HCT116 (cell line): ENCODE measurements around the gene BCAN. TPM values are rescaled to one million over a fixed set of nuclear protein-coding genes. Genes with fewer than 3 reads are reported as not detected.

ENCODE experiments used
- ATAC-seq: fragments of 200-7000 bp; cut with Tn5 transposase; 2 replicates; pipeline ENCODE4 v1.9.1; 2020; ENCODE audit warnings: mild to moderate bottlenecking, moderate library complexity
- BruUV-seq: library from RNA; stranded (reverse); fragments of 400-500 nt; replicated peaks from 2 replicates; lab custom pipeline; 2021; lab: Mats Ljungman, UMichigan
- CTCF ChIA-PET: fragments of 300-600 bp; sonication (Branson Sonifier 250); formaldehyde crosslinking; loops from one replicate; lab custom pipeline; 2021; ENCODE audit warnings: antibody characterized with exemption; lab: Charles Lee
- POLR2A ChIA-PET: fragments of 300-600, 350-600 bp; sonication (Branson Sonifier 250); formaldehyde crosslinking; loops from one replicate; lab custom pipeline; 2021; ENCODE audit warnings: antibody characterized with exemption; lab: Charles Lee
- RAD21 ChIA-PET, 2 experiments: fragments of 300-600 bp; sonication (Branson Sonifier 250); formaldehyde crosslinking; loops; one replicate each; lab custom pipeline; 2023; ENCODE audit warnings: low total read pairs in 2 of 2; ENCODE audit not compliant: uncharacterized antibody in 2 of 2, unreplicated experiment in 2 of 2, low non-redundant PET in 1 of 2; lab: Charles Lee
- DNase-seq: peaks from one replicate; pipeline ENCODE4 v3.0.0-alpha.2; 2010; ENCODE audit warnings: low read depth, low spot score
- H2AFZ ChIP-seq: fragments of 200-600 bp; shearing (Covaris generic), sonication (generic); 2 replicates; pipeline ENCODE4 v1.6.1; 2017; ENCODE audit warnings: low read depth, mixed run types, mixed read lengths, antibody characterized with exemption, low read length; ENCODE audit not compliant: poor library complexity, severe bottlenecking
- H3K27ac ChIP-seq: 2 replicates; pipeline ENCODE4 v1.5.1; 2012; ENCODE audit warnings: low read depth, low read length
- H3K27me3 ChIP-seq: fragments of 200-600 bp; sonication (generic); 2 replicates; pipeline ENCODE4 v1.6.1; 2016; ENCODE audit warnings: mixed run types, low read length, mixed read lengths; ENCODE audit not compliant: insufficient read depth
- H3K36me3 ChIP-seq, 2 experiments: fragments of 200-500 bp in 1 of 2; fragments of 200-600 bp in 1 of 2; sonication (Bioruptor generic) in 1 of 2; sonication (generic) in 1 of 2; 2 replicates each; pipeline versions ENCODE4 v1.5.1 to v1.6.1; 2014 to 2016; ENCODE audit warnings: low read length in 2 of 2, inconsistent platforms in 1 of 2, mixed read lengths in 1 of 2, mixed run types in 1 of 2; ENCODE audit not compliant: insufficient read depth in 2 of 2, control insufficient read depth in 1 of 2
- H3K4me1 ChIP-seq, 2 experiments: fragments of 200-600 bp in 1 of 2; sonication (generic) in 1 of 2; 2 replicates each; pipeline versions ENCODE4 v1.5.1 to v1.6.1; 2012 to 2017; ENCODE audit warnings: low read length in 2 of 2, inconsistent platforms in 1 of 2, mild to moderate bottlenecking in 1 of 2, mixed read lengths in 1 of 2, mixed run types in 1 of 2, moderate library complexity in 1 of 2; ENCODE audit not compliant: insufficient read depth in 2 of 2, control insufficient read depth in 1 of 2
- H3K4me2 ChIP-seq: fragments of 200-600 bp; sonication (generic); 2 replicates; pipeline ENCODE4 v1.6.1; 2017; ENCODE audit warnings: mixed run types, low read length, mixed read lengths
- H3K4me3 ChIP-seq, 2 experiments: fragments of 200-600 bp in 1 of 2; sonication (generic) in 1 of 2; replicated peaks in 1 of 2; 2 replicates each; pipeline ENCODE4 v1.5.1; 2011 to 2016; ENCODE audit warnings: low read length in 2 of 2, control low read depth in 1 of 2, low read depth in 1 of 2, mild to moderate bottlenecking in 1 of 2, mixed read lengths in 1 of 2, mixed run types in 1 of 2
- H3K79me2 ChIP-seq: fragments of 200-600 bp; sonication (generic); 2 replicates; pipeline ENCODE4 v1.6.1; 2017; ENCODE audit warnings: mild to moderate bottlenecking, mixed run types, low read length, moderate library complexity, mixed read lengths; ENCODE audit not compliant: insufficient read depth
- H3K9ac ChIP-seq: fragments of 200-600 bp; sonication (generic); 2 replicates; pipeline ENCODE4 v1.6.1; 2016; ENCODE audit warnings: low read length, mixed read lengths
- H3K9me2 ChIP-seq: fragments of 200-600 bp; sonication (generic), shearing (Covaris generic); 2 replicates; pipeline ENCODE4 v1.6.1; 2017; ENCODE audit warnings: mixed run types, mild to moderate bottlenecking, moderate library complexity; ENCODE audit not compliant: insufficient read depth
- H3K9me3 ChIP-seq, 2 experiments: fragments of 200-500 bp in 1 of 2; fragments of 200-600 bp in 1 of 2; sonication (Bioruptor generic) in 1 of 2; sonication (generic) in 1 of 2; 2 replicates each; pipeline ENCODE4 v1.6.1; 2014 to 2017; ENCODE audit warnings: low read length in 2 of 2, mixed read lengths in 2 of 2, inconsistent platforms in 1 of 2, low read depth in 1 of 2, mild to moderate bottlenecking in 1 of 2, mixed run types in 1 of 2, moderate library complexity in 1 of 2; ENCODE audit not compliant: control insufficient read depth in 1 of 2, insufficient read depth in 1 of 2
- H4K20me1 ChIP-seq: fragments of 200-600 bp; sonication (generic), shearing (Covaris generic); 2 replicates; pipeline ENCODE4 v1.6.1; 2017; ENCODE audit warnings: mixed run types, mild to moderate bottlenecking, moderate library complexity; ENCODE audit not compliant: insufficient read depth
- ATF3 ChIP-seq: IDR thresholded peaks from 2 replicates; pipeline ENCODE4 v1.6.1; 2012
- CBX3 ChIP-seq: IDR thresholded peaks from 2 replicates; pipeline ENCODE4 v1.6.1; 2012; ENCODE audit warnings: low read depth
- CTCF ChIP-seq, 3 experiments: fragments of 200-600 bp in 1 of 3; sonication (generic) in 1 of 3; IDR thresholded peaks in 2 of 3; conservative IDR thresholded peaks in 1 of 3; 2 replicates each; pipeline ENCODE4 v1.5.1; 2012 to 2017; ENCODE audit warnings: low read depth in 2 of 3, low read length in 2 of 3, antibody characterized with exemption in 1 of 3, borderline replicate concordance in 1 of 3, control low read depth in 1 of 3, mild to moderate bottlenecking in 1 of 3, mixed read lengths in 1 of 3, mixed run types in 1 of 3, moderate library complexity in 1 of 3; ENCODE audit not compliant: insufficient read depth in 1 of 3
- EZH2 ChIP-seq: fragments of 200-600 bp; sonication (generic); IDR thresholded peaks from 2 replicates; pipeline ENCODE4 v1.6.1; 2017; ENCODE audit warnings: antibody characterized with exemption, mixed run types
- FOSL1 ChIP-seq: IDR thresholded peaks from 2 replicates; pipeline ENCODE4 v1.6.1; 2012; ENCODE audit warnings: low read depth
- JUND ChIP-seq: IDR thresholded peaks from 2 replicates; pipeline ENCODE4 v1.6.1; 2012
- MAX ChIP-seq: IDR thresholded peaks from 2 replicates; pipeline ENCODE4 v1.6.1; 2012
- POLR2A ChIP-seq: IDR thresholded peaks from 2 replicates; pipeline ENCODE4 v1.7.0; 2011; ENCODE audit warnings: borderline replicate concordance; ENCODE audit not compliant: insufficient read depth, insufficient read length; ENCODE audit errors: extremely low read depth
- POLR2AphosphoS5 ChIP-seq: IDR thresholded peaks from 2 replicates; pipeline ENCODE4 v1.6.1; 2011; ENCODE audit warnings: mild to moderate bottlenecking, low read depth, low read length, moderate library complexity
- SIN3A ChIP-seq: IDR thresholded peaks from 2 replicates; pipeline ENCODE4 v1.6.1; 2012; ENCODE audit warnings: low read depth
- SP1 ChIP-seq: IDR thresholded peaks from 2 replicates; pipeline ENCODE4 v1.6.1; 2012; ENCODE audit warnings: low read depth
- SRF ChIP-seq: IDR thresholded peaks from 2 replicates; pipeline ENCODE4 v1.6.1; 2012; ENCODE audit warnings: low read depth
- ZBTB33 ChIP-seq: IDR thresholded peaks from 2 replicates; pipeline ENCODE4 v1.6.1; 2011; ENCODE audit warnings: mild to moderate bottlenecking, low read length, moderate library complexity; ENCODE audit not compliant: insufficient replicate concordance; ENCODE audit errors: extremely low read depth
- ZFX ChIP-seq: fragments of 450-650 bp; IDR thresholded peaks from 2 replicates; pipeline ENCODE4 v1.6.1; 2017
- ZNF274 ChIP-seq: fragments of 200-500 bp; sonication (Bioruptor generic); IDR thresholded peaks from 2 replicates; pipeline ENCODE4 v1.6.1; 2014; ENCODE audit warnings: mild to moderate bottlenecking, low read depth, low read length, inconsistent platforms
- intact Hi-C: fragments of 100-400 bp; cut with micrococcal nuclease; formaldehyde crosslinking; loops from 2 replicates; pipeline ENCODE4 v1.10.0; 2022
- total RNA-seq: library from RNA; stranded (reverse); gene quantifications from one replicate; pipeline ENCODE4 v1.2.1, GENCODE V29; 2021; ENCODE audit not compliant: unreplicated experiment

The BCAN gene
- total RNA-seq, 1 experiment from 2014 or later = not detected

- Histone ChIP-seq H3K27me3 (no peaks in the 10 kb centered on the region), H3K4me2 (no peak overlapping the region), H3K4me1 (peaks cover 29 to 47% of the 10 kb centered on the region in 2 experiments), H3K36me3 (no peaks in the 10 kb centered on the region), H3K27ac (no peak overlapping the region; the same call in 1 of the 2 replicates), H2AFZ (no peak overlapping the region), H3K9me2 (no peaks in the 10 kb centered on the region), H3K4me3 (no peak overlapping the region), H3K9ac (no peak overlapping the region), H3K79me2 (no peaks in the 10 kb centered on the region), H4K20me1 (no peaks in the 10 kb centered on the region), H3K9me3 (no peaks in the 10 kb centered on the region)
- ChIA-PET POLR2A (no interaction called here), RAD21 (no interaction called here), CTCF (interaction anchor here (1.1 kb wide), 1 partner anchor 10 kb away, joined by 4 read pairs; the partner anchor contains the start of gene NES)
- no peak for DNase-seq
- BruUV-seq = no TSS peak
- intact Hi-C loops = no loop called here
- no peak for ATAC-seq
- TF ChIP-seq CTCF (IDR thresholded peaks at IDR 0.05 in 2 of 3, conservative IDR thresholded peaks at IDR 0.05 in 1 of 3; ENCODE audit: borderline replicate concordance in 1 of 3, insufficient read depth in 1 of 3, low read depth in 2 of 3, low read length in 2 of 3) (no peak), MAX (no peak), EZH2 (no peak)
These were observed 25.1 kb downstream of the BCAN start for GRCh38 chr1:156666862-156667609.

GRCh38 chr1:156667610-156667967 is 25.7 kb downstream of the BCAN start:
- intact Hi-C loops = no loop called here
- Histone ChIP-seq H4K20me1 (no peaks in the 10 kb centered on the region), H3K4me1 (peaks cover 23 to 42% of the 10 kb centered on the region in 2 experiments), H2AFZ (no peak overlapping the region), H3K9ac (no peak overlapping the region), H3K9me3 (no peaks in the 10 kb centered on the region), H3K9me2 (no peaks in the 10 kb centered on the region), H3K79me2 (no peaks in the 10 kb centered on the region), H3K27me3 (no peaks in the 10 kb centered on the region), H3K36me3 (no peaks in the 10 kb centered on the region), H3K4me3 (no peak overlapping the region), H3K4me2 (no peak overlapping the region), H3K27ac (no peak overlapping the region)
- ChIA-PET POLR2A (interaction anchor here (0.7 kb wide), 1 partner anchor 165 kb away, joined by 6 read pairs; no protein-coding TSS in a partner anchor), RAD21 (no interaction called here), CTCF (interaction anchor here (1.1 kb wide), 1 partner anchor 9 kb away, joined by 4 read pairs; the partner anchor contains the start of gene NES)
- ATAC-seq (no peak), DNase-seq (no peak)
- BruUV-seq = no TSS peak
- TF ChIP-seq CBX3 (no peak), SP1 (no peak), ZFX (no peak), POLR2AphosphoS5 (no peak), ZBTB33 (no peak), ZNF274 (no peak), FOSL1 (no peak), ATF3 (no peak), SRF (no peak), JUND (no peak), POLR2A (no peak), MAX (no peak), SIN3A (no peak)
